GM18519 (cell line): ENCODE measurements around the gene TAS1R2.

Source experiments
- ATAC-seq: cut with Tn5 transposase; IDR thresholded peaks from one replicate; pipeline ENCODE4 v1.9.1; 2021; ENCODE audit warnings: mild to moderate bottlenecking, moderate library complexity; ENCODE audit not compliant: unreplicated experiment, low FRiP score

Gene TAS1R2

GRCh38 chr1:18829671-18830070 lies 29.8 kb downstream of the TAS1R2 start:
- ATAC-seq = no peak

- no peak for ATAC-seq
Observed at GRCh38 chr1:18828224-18828623, 31.2 kb downstream of the TAS1R2 start.

DNA sequence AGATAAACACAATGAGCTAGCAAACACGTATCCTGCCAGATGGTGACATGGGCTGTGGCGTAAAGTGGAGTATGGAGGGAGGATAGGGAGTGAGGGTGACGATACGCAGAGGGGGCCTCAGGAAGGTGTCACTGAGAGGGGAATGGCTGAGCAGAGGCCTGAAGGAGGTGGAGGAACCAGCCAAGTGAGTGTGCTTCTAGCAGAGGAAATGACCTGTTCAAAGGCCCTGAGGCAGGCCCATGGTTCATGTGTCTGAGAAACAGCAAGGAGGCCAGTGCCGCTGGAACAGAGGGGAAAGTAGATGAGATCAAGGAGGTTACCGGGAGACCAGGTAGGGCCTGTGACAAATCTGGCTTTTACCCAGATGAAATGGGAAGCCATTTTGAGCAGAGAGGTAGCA lies 36.0 kb downstream of the TAS1R2 start:
- ATAC-seq = no peak

DNA sequence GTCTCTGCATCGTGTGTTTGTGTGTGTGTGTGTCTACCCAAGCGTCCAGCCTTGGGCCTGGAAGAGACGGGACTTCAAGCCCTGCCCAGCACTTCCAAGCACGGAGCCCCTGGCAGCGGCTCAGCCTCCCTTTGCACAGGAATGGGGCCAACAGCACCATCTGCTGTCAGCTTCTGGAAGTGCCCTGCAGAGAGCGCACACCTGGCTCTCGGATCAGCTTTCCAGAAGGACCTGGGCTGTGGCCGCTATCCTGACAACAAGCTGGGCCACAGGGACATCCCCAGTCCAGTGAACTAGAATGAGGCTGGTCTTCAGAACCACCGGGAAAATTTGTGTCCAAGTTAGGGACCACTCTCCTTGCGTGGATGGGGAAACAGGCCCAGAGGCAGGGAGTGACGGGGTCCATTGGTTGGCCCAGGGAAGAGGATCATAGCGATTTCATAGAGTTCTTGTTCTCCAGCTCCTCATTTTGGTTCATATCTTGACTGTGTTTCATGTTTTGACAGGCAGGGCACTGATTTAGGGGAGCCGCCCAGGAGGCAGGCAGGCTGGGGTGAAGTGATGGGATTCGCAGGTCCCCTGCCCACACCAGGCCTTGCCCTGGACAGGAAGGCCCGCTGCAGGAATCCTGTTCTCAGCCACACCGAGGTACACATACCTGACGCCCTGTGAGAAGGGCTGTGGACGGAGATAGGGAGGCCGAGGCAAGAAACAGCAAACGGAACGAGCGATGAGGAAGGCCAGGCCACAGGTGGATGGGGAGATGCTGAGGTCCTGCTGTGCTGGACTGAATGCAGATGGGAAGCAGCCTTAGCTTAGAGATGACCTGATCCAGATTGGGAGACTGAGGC lies 38.4 kb downstream of the TAS1R2 start:
- no peak for ATAC-seq

GRCh38 chr1:18819986-18820790 lies 39.3 kb downstream of the TAS1R2 start:
- no peak for ATAC-seq

DNA sequence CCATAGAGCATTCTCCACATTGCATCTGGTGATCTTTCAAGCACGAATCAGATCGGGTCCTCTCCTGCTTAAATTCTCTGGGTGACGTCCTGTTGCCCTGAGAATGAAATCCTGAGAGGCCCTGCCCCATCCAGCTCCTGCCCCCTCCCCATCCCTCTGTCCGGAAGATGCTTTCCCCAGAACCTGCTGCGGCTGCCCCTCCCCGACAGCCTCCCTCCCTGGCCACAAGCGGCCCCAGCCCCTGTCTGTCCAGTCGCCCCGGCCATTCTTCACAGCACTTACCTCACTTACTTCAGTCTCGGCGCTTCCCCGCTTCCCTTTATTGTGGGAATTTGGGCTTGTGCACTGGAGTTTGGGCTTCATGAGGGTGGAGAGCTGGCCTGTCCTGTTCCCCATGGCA lies 40.3 kb downstream of the TAS1R2 start:
- ATAC-seq = no peak

DNA sequence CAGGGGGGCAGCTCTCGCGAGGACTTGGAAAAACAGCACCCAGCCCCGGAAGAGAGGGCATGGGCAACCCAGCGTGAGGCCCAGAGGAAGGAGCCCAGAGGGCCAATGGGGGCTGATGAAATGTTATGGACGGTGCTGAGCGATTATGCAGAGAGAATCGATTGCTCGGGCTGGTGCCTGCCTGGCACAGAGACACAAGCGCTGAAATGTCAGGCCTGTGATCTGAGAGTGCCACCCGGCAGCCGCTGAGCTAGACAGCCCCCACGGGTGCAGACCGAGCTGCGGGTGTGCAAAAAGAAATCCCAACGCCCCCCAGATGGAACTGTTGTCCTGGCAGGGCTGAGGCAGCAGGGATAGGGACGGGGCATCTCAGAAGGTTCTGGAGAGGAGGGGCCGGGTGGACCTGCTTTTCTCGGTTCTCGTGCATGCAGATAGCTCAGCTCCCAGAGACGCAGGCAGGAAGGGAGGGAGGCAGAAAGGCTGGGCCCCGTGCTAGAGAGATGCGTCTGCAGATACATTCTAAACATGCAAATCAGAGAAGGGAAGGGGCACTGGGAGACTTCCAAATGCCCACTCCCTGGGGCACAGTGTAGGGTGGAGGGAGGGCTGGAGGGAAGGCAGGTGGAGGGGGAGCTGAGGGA lies 41.5 kb downstream of the TAS1R2 start:
- ATAC-seq = no peak

DNA sequence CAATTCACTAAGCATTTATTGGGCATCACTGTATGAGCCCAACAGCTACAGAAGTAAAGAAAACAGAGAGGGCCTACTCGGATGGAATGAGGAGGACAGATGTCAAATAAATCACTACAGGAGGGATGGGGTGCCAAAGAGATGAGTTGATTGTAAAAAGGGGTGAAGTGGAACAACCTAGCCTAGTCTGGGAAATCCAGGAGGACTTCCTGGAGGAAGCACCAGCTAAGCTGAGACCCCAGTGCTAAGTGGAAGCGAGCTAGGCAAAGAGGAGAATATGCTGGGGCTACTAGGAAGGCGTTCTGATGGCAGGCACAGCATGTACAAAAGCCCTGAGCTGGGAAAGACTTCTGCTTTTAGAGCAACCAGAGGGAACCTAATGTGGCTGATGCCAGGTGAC lies 42.1 kb downstream of the TAS1R2 start:
- ATAC-seq = no peak

DNA sequence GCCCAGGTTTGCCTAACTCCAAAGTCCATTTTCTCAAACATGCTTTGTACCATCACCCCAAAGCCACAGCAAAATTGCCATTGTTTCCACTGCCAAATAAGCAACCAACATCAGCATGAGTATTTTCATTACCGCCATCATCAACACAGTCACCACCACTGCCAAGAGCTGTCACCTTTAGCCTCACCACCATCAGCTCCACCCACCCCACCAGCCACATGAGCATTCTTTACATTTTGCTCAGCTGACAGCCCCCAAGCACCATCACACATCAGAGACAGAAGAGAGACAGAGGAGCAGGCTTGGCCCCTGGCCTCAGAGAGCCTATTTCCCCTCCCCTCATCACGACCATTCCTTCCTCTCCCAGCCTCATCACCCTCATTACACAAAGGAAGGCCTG lies 42.7 kb downstream of the TAS1R2 start:
- no peak for ATAC-seq

GRCh38 chr1:18814874-18815531 lies 44.5 kb downstream of the TAS1R2 start:
- no peak for ATAC-seq

DNA sequence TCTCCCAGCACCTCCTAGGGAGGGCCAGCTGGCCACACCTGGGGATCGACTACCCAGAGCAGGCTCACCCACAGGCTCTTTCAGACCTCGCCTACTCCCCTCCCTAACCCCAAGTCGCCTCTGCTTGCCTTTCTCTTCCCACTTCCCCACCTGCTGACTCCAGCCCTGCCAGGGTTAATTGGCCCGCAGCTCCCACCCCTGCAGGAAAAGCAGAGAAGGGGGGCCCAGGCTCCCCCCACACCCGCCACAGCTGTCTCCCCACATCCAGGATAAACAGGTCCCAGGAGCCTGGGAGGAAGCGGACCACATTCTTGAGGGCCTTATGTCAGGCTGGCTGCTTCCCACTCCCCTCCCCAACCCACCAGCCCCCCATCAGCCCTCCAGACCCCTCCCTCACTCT lies 45.0 kb downstream of the TAS1R2 start:
- no peak for ATAC-seq

DNA sequence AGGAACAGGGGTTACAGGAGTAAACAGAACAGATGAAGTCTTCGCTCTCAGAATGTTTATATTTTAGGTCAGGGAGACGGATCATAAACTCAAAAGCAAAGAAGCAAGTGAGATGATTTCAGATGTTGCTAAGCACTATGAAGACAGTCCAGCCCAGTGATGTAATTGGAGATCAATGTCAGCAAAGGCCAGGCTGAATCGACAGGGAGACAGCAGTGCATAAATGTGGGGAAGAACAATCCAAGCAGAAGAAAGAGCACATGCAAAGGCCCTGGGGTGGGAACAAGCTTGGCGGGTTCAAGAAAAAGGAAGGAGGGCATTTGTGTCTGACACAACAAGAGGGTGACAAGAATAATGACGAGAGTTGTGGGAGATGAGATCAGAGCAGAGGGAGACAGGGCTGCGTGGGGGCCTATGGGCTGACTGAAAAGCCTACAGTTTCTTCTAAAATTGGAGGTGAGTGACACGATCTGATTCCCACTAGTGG lies 47.0 kb downstream of the TAS1R2 start:
- ATAC-seq = no peak

- ATAC-seq = no peak
Observed at GRCh38 chr1:18811733-18812452, 47.6 kb downstream of the TAS1R2 start.

GRCh38 chr1:18809953-18810899 lies 49.2 kb downstream of the TAS1R2 start:
- no peak for ATAC-seq

GRCh38 chr1:18808550-18808949 lies 50.9 kb downstream of the TAS1R2 start:
- no peak for ATAC-seq

DNA sequence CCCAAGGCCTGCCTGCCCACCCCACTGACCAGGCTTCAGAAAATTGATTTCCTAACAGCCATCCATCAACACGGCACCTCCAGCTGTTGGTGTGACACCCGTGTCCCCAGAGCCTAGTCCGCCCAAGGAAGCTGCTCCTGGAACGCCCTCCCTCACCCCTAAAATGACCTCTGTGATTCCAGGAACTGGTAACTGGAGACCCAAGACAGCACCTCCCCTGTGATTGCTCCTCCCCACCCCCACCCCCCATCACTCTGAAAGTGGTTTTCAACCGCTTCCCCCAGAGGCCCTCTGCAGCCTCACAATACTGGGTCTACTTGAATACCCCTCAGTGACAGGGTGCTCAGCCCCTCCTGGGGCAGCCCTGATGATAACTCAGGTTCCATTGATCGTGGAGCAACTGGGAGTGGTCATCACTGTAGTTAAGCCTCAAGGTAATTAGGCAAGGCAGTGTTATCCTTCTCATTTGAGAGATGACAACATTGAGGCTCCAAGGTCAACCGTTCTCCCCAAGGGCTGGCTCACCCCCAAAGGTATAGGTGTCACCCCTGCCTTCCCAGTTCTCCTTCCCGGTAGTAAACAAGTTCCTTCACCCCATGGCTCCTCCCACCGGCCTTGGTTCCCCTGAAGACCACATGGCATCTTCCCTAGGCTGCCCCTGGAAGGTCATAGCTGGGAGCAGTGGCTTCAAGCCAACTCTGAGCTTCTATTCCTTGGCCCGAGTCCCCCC lies 52.0 kb downstream of the TAS1R2 start:
- no peak for ATAC-seq

GRCh38 chr1:18805925-18806849 lies 53.3 kb downstream of the TAS1R2 start:
- no peak for ATAC-seq
